Hypothalamus (tissue), 51 donors: ENCODE results near the gene C1QTNF1.

ENCODE experiments used
- DNase-seq, 51 donors: peaks; one replicate each; lab custom pipeline; 2025; lab: John Stamatoyannopoulos, UW

The C1QTNF1 gene

GRCh38 chr17:79087428-79088143, 63.6 kb downstream of the C1QTNF1 start:
- DNase-seq, result peak in 47 of 51 donors; percentile 7 to 80 (median 48)

DNA sequence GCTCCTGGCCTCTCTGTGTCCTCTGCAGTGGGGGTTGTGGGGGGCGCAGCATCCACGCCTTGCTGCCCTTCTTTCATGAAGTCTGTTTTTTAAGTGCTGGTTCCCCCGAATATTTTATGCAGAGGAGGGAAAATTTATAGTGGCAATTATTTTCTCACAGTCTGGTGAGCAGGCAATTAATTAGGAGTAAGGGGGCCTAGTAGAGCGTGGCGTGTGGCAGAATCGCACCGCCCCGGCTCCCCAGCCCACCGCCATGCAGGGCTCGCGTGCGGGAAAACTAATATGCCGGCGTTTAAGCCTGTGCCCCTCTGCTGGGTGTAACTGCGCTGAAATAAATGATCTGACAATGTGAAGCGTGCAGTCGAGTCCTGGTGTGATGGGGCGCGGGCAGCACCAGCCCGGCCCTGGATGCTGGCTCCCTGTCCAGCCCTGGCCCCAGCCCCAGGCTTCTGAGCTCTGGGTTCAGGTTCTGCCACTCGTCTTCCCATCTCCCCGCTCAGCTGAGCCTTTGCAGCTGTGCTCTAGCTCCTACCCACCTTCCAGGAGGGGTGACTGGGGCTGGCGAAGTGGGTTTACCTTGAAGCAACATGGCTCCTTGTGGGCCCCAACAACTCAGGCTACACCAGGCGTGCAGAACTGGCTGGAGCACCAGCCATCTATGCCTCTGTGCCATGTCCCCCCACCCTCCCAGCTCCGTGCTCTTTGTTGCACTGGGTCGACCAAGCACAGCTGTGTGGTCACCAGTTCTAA, 64.5 kb downstream of the C1QTNF1 start:
- DNase-seq, result no peak

- no peak for DNase-seq
Observed at GRCh38 chr17:79088997-79089328, 65.0 kb downstream of the C1QTNF1 start.

DNA sequence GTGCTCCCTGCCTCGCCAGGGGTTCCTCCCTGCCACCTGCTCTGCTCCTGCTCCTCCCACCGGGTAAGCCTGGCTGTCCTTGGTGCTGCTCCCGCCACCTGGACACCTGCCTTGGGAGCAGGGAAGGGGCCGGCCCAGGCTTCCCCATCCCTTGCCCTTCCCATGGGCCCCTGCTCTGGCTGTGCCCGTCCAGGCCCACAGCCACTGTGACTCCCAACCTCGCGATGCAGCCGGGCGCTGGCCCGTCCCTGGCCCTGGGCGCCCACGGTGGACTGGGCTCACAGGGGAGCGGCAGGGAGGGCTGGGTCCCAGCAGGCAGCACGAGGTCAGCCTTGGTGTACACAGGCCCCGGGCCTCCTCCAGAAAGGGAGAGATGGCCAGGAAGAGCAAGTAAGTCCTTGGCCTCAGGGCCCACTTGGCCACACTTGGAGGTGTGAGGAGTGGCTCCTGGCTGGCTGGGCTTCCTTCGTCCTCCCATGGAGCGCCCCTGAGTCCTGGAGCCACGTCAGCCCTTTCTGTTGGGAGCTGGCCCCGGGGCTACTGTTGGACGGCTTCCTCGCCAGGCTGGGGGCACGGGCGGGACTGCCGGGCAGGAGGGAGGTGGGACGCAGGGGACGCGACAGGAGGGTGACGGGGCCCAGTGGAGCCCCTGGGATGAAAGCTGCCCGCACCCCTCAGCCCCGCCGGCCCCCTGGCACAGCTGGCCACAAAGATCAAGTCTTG, 65.9 kb downstream of the C1QTNF1 start:
- DNase-seq, result peak in 1 of 51 donors; percentile 14

GRCh38 chr17:79090443-79091225, 66.7 kb downstream of the C1QTNF1 start:
- DNase-seq, result peak in 2 of 51 donors; percentile 32 to 47

DNA sequence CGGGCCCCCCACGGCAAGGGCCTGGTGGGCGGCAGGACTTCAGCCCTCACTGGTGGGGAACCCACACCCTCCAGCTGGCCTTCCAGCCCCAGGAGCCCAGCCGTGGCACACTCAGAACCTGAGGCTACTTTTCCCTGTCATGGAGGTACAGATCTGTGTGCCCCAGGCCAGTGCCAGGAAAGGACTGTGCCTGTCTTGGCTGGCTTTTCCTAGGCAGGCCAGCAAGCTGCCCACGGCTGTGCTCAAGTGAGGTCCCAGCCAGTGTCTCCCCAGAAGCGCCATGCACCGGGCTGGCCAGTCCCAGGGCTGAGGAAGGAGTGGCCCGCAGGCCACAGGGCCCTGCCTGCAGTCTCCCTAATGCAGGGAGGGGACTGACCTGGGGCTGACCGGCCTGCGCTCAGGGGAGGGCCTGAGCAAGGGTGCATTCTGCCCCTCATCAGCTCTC, 67.3 kb downstream of the C1QTNF1 start:
- DNase-seq, result no peak

DNA sequence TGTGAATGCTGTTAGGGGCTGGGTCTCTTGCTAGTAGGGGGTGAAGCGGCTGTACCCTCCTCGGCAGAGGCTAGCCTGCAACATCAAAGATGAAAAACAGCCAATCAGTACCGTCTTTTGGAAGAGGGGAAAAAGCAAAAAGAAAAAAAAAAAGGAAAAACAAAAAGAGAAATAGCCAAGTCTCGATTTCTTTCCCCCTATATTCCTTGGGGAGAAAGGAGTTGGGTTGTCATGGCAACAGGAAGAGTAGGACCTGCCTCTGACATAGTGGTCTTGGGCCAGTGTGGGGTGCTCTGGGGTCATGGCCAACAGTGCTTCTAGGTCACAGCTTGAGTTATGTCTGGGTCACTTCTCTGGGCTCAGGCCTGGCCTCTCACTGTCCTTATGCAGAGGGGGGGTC, 68.6 kb downstream of the C1QTNF1 start:
- no peak for DNase-seq

DNA sequence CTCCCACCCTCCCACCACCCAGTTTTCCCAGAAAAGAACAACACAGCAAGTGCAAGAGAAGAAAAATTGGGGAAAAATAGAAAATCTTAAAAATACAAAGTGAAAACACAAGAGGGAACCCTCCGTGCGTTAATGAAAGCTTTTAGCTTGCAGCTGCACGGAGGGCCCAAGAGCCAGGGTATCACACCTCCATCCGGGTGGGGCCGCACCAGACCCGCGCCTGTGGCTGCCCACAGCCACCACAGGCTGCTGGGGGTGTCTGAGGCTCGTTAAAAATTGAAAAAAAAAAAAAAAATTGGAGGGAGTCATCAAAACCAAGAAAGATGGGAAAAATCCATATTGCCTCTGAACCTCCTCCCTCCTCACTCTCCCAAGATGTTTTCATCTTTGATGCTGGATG, 69.3 kb downstream of the C1QTNF1 start:
- no peak for DNase-seq

GRCh38 chr17:79094261-79094660, 70.3 kb downstream of the C1QTNF1 start:
- DNase-seq, result no peak

DNA sequence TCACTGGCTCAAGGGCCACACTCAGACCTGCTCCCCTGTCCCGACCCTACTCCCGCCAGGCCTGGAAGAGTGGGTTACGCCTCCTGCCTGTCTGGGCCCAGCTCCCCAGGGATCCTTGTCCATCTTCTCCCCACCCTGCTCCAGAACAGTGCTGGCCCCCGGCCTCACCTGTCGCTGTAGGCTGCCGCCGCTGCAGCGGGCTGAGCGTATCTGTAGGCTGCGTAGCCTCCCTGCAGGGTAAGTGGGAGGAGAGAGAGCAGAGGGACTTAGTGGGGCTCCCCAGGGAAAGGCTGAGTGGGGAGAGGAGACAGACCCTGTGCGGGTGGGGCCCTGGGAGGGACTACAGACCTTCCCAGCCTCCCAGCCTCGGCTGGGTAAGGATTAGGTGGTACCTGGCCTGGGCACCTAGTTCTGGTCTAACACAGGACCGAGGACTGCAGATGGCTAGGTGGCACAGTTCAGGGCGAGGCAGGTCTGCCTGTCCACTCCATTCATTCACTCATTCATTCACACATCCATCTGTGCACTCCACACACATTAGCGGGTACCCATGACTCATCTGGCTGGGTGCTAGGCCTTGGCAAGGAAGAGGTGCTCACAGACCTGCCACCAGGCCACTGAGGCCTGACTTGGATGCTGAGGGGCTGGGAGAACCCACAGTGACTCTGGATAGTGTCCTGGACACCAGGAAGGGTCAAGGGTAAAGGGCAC, 71.5 kb downstream of the C1QTNF1 start:
- DNase-seq, result peak in 1 of 51 donors; percentile 25

DNA sequence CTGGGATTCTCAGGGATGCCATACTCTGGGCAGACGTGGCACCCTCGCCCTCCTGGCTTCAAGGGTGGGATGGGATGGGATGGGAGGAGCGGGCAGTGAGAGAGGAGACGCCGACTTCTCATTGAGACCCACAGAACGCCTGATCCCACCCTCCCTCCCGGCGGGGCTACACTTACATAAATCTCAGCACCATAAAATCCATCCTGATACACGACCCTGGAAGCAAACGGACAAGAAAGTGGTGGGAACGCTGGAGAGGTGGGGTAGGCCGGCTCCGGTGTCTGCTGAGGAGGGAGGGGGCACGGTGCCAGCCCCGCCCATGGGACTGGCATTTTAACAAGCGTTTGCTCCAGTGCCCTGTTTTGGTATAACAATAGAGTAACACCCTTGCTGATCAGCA, 72.5 kb downstream of the C1QTNF1 start:
- no peak for DNase-seq

GRCh38 chr17:79097226-79098055, 73.5 kb downstream of the C1QTNF1 start:
- no peak for DNase-seq

DNA sequence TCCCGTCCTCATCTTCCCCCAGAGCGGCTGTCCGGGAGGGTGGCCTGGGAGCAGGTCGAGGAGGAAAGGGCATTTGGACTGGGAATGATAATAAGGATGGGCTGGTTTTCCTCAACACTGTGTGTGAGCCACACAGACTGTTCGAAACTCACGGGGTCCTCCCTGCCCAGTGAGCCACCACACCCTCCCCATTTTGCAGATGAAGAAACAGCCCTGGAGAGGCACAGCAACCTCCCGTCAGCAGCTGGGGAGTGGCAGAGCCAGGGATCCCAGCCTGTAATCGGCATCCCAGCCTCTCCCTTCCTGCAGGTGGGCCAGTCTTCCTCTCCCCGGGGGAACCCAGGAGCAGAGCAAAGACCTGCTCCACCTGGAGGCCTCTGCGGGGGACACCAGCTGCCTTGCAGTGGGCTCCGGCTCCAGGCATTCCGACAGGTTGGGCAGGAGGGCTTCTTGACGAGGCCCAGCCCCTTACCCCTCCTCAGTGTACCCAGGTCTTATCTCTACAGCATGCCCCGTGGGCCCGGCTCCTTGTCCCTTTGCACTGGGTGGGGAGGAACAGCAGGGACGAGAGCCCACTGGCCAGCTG, 74.4 kb downstream of the C1QTNF1 start:
- no peak for DNase-seq
